Liver (tissue), 9 donors: ENCODE measurements around the gene RNF212. TPM values are rescaled to one million over a fixed set of nuclear protein-coding genes. Genes with fewer than 3 reads are reported as not detected.

Source experiments
- DNase-seq: peaks from one replicate; pipeline ENCODE4 v3.0.0-alpha.2; 2017; ENCODE audit warnings: low spot score
- H3K27ac ChIP-seq, 2 donors: one replicate each; pipeline ENCODE4 v1.7.0; 2013; ENCODE audit warnings: inconsistent platforms in 2 of 2, low read length in 2 of 2, control low read depth in 1 of 2, low read depth in 1 of 2, mild to moderate bottlenecking in 1 of 2
- H3K27me3 ChIP-seq, 4 donors: one replicate each; pipeline versions ENCODE4 v1.6.1 to v1.7.0; 2013; ENCODE audit warnings: low read length in 3 of 4, inconsistent platforms in 1 of 4, mild to moderate bottlenecking in 1 of 4, moderate library complexity in 1 of 4; ENCODE audit not compliant: control insufficient read depth in 4 of 4, insufficient read depth in 4 of 4
- H3K36me3 ChIP-seq, 4 donors: one replicate each; pipeline versions ENCODE4 v1.6.1 to v1.7.0; 2013; ENCODE audit warnings: low read length in 3 of 4, mild to moderate bottlenecking in 3 of 4, low read depth in 1 of 4, moderate library complexity in 1 of 4; ENCODE audit not compliant: control insufficient read depth in 4 of 4, insufficient read depth in 3 of 4
- H3K4me1 ChIP-seq, 4 donors: one replicate each; pipeline versions ENCODE4 v1.6.1 to v1.7.0; 2013; ENCODE audit warnings: low read length in 3 of 4, mild to moderate bottlenecking in 3 of 4, moderate library complexity in 1 of 4; ENCODE audit not compliant: control insufficient read depth in 4 of 4, insufficient read depth in 4 of 4
- H3K4me3 ChIP-seq, 3 donors: one replicate each; pipeline versions ENCODE4 v1.6.1 to v1.7.0; 2013; ENCODE audit warnings: low read length in 3 of 3, control low read depth in 1 of 3, low read depth in 1 of 3, mild to moderate bottlenecking in 1 of 3
- H3K9ac ChIP-seq, 2 donors: one replicate each; pipeline ENCODE4 v1.7.0; 2013; ENCODE audit warnings: low read length in 2 of 2, mild to moderate bottlenecking in 2 of 2, moderate library complexity in 2 of 2, control low read depth in 1 of 2, low read depth in 1 of 2
- H3K9me3 ChIP-seq, 4 donors: one replicate each; pipeline versions ENCODE4 v1.6.1 to v1.7.0; 2013; ENCODE audit warnings: low read length in 3 of 4; ENCODE audit not compliant: control insufficient read depth in 4 of 4
- CTCF ChIP-seq: fragments of 150-350 bp; IDR thresholded peaks from 2 replicates; pipeline ENCODE4 v1.5.1; 2017; ENCODE audit warnings: improper control_type of control experiment, low read depth, low read length; ENCODE audit not compliant: missing input control
- EGR1 ChIP-seq, 2 donors: IDR thresholded peaks; 2 replicates each; pipeline ENCODE4 v1.6.1; 2016 to 2018; ENCODE audit warnings: antibody characterized with exemption in 2 of 2, low read depth in 2 of 2
- FOXA1 ChIP-seq: IDR thresholded peaks from 2 replicates; pipeline ENCODE4 v1.6.1; 2016; ENCODE audit warnings: antibody characterized with exemption
- GABPA ChIP-seq, 2 donors: IDR thresholded peaks in 1 of 2; conservative IDR thresholded peaks in 1 of 2; 2 replicates each; pipeline ENCODE4 v1.6.1; 2016; ENCODE audit warnings: antibody characterized with exemption in 2 of 2, mild to moderate bottlenecking in 1 of 2, moderate library complexity in 1 of 2
- HNF4A ChIP-seq, 2 donors: conservative IDR thresholded peaks; 2 replicates each; pipeline ENCODE4 v1.6.1; 2016; ENCODE audit warnings: antibody characterized with exemption in 2 of 2, mild to moderate bottlenecking in 2 of 2
- JUND ChIP-seq, 2 donors: IDR thresholded peaks; 2 replicates each; pipeline ENCODE4 v1.6.1; 2016; ENCODE audit warnings: antibody characterized with exemption in 2 of 2
- MAX ChIP-seq: IDR thresholded peaks from 2 replicates; pipeline ENCODE4 v1.6.1; 2016; ENCODE audit warnings: antibody characterized with exemption
- NR2F2 ChIP-seq: IDR thresholded peaks from 2 replicates; pipeline ENCODE4 v1.6.1; 2016; ENCODE audit warnings: antibody characterized with exemption
- RAD21 ChIP-seq, 2 donors: IDR thresholded peaks; 2 replicates each; pipeline ENCODE4 v1.6.1; 2016; ENCODE audit warnings: antibody characterized with exemption in 2 of 2, mild to moderate bottlenecking in 2 of 2
- REST ChIP-seq: IDR thresholded peaks from 2 replicates; pipeline ENCODE4 v1.6.1; 2016; ENCODE audit warnings: antibody characterized with exemption, mild to moderate bottlenecking
- RXRA ChIP-seq, 2 donors: IDR thresholded peaks; 2 replicates each; pipeline ENCODE4 v1.6.1; 2017 to 2018; ENCODE audit warnings: antibody characterized with exemption in 2 of 2, mild to moderate bottlenecking in 1 of 2
- SP1 ChIP-seq: IDR thresholded peaks from 2 replicates; pipeline ENCODE4 v1.6.1; 2018; ENCODE audit warnings: antibody characterized with exemption, mild to moderate bottlenecking
- TAF1 ChIP-seq: conservative IDR thresholded peaks from 2 replicates; pipeline ENCODE4 v1.6.1; 2016; ENCODE audit warnings: antibody characterized with exemption, mild to moderate bottlenecking
- YY1 ChIP-seq: IDR thresholded peaks from 2 replicates; pipeline ENCODE4 v1.6.1; 2016; ENCODE audit warnings: antibody characterized with exemption, mild to moderate bottlenecking
- ZBTB33 ChIP-seq: IDR thresholded peaks from 2 replicates; pipeline ENCODE4 v1.6.1; 2016; ENCODE audit warnings: antibody characterized with exemption
- WGBS: extraction: QIAGEN DNeasy Blood & Tissue Kit; methylation state at CpG from one replicate; pipeline ENCODE4 v1.1.7; 2013; 5-methylcytosine and 5-hydroxymethylcytosine counted together
- polyA plus RNA-seq, 2 donors: library from polyadenylated mRNA; stranded (reverse) in 1 of 2; unstranded in 1 of 2; fragments of 200-250 nt in 1 of 2; fragments of >200 nt in 1 of 2; fragmentation: Nextera tagmentation in 1 of 2; extraction: Ambion mirVana in 1 of 2; gene quantifications; one replicate each; pipeline versions ENCODE4 v1.2.1 to v1.2.3, GENCODE V29; 2013 to 2015
- total RNA-seq, 2 donors: library from RNA; depleted of rRNA; stranded (reverse); fragments of >200 nt; gene quantifications; one replicate each; pipeline ENCODE4 v1.2.3, GENCODE V29; 2014
- donor health status: healthy.
- donor health status: healthy.
- donor health status: healthy.
- donor health status: healthy.
- donor health status: healthy.

Gene RNF212
- total and polyA plus RNA-seq, 4 donors, result 0.32 to 0.47 (median 0.38) TPM; not detected in 1

- no peak overlapping the region for H3K9ac ChIP-seq
- H3K27me3 ChIP-seq, result peaks cover 0 to 4% (median 0%) of the 10 kb centered on the region in 4 donors
- no peak overlapping the region for H3K4me3 ChIP-seq
- H3K27ac ChIP-seq, result no peak overlapping the region
- no peak for DNase-seq
- peaks cover 0 to 2% (median 0%) of the 10 kb centered on the region in 4 donors for H3K4me1 ChIP-seq
- no peaks in the 10 kb centered on the region for H3K9me3 ChIP-seq
- WGBS, result 75% methylated on average over 20 of the region's 20 CpGs
- TF ChIP-seq REST (no peak), RAD21 (IDR thresholded peaks at IDR 0.05) (no peak), HNF4A (conservative IDR thresholded peaks at IDR 0.05) (no peak), FOXA1 (no peak), EGR1 (IDR thresholded peaks at IDR 0.05; ENCODE audit: low read depth in 2 of 2) (no peak), SP1 (no peak), CTCF (no peak), JUND (IDR thresholded peaks at IDR 0.05) (no peak), RXRA (IDR thresholded peaks at IDR 0.05) (no peak), ZBTB33 (no peak), TAF1 (no peak)
- no peaks in the 10 kb centered on the region for H3K36me3 ChIP-seq
These were observed 73.6 kb downstream of the RNF212 start for GRCh38 chr4:1039493-1040343.

- Histone ChIP-seq H3K9ac (no peak overlapping the region), H3K27me3 (no peaks in the 10 kb centered on the region), H3K4me1 (peaks cover 0 to 2% (median 0%) of the 10 kb centered on the region in 4 donors), H3K27ac (no peak overlapping the region), H3K9me3 (no peaks in the 10 kb centered on the region), H3K36me3 (no peaks in the 10 kb centered on the region), H3K4me3 (no peak overlapping the region)
- no peak for DNase-seq
- 69% methylated on average over 16 of the region's 16 CpGs for WGBS
- no peak for TF ChIP-seq YY1
- no peak for TF ChIP-seq FOXA1
- TF ChIP-seq RAD21 (IDR thresholded peaks at IDR 0.05), result no peak
- TF ChIP-seq NR2F2, result no peak
- TF ChIP-seq REST, result no peak
- no peak for TF ChIP-seq RXRA (IDR thresholded peaks at IDR 0.05)
- no peak for TF ChIP-seq CTCF
- TF ChIP-seq GABPA (IDR thresholded peaks at IDR 0.05 in 1 of 2, conservative IDR thresholded peaks at IDR 0.05 in 1 of 2), result no peak
- TF ChIP-seq MAX, result no peak
- TF ChIP-seq EGR1 (IDR thresholded peaks at IDR 0.05; ENCODE audit: low read depth in 2 of 2), result no peak
- no peak for TF ChIP-seq JUND (IDR thresholded peaks at IDR 0.05)
These were observed 74.3 kb downstream of the RNF212 start for GRCh38 chr4:1038948-1039492.
